B cell (primary cell): Measurements from ENCODE around the gene DTNA. TPM values are rescaled to one million over a fixed set of nuclear protein-coding genes. Genes with fewer than 3 reads are reported as not detected.

Experiments used
- ATAC-seq: fragments of 200-7000 bp; cut with Tn5 transposase; one replicate; pipeline ENCODE4 v1.10.0; 2021; ENCODE audit warnings: low read depth, mild to moderate bottlenecking, moderate number of reproducible peaks, moderate library complexity
- CTCF ChIA-PET: fragments of 350-600 bp; sonication (Branson Sonifier 250); formaldehyde crosslinking; loops from one replicate; lab custom pipeline; 2021; ENCODE audit warnings: antibody characterized with exemption, inconsistent platforms; lab: Charles Lee
- POLR2A ChIA-PET: fragments of 350-600 bp; sonication (Branson Sonifier 250); formaldehyde crosslinking; loops from one replicate; lab custom pipeline; 2021; ENCODE audit warnings: antibody characterized with exemption; lab: Charles Lee
- DNase-seq: peaks from one replicate; pipeline ENCODE4 v3.0.0; 2013
- H2AFZ ChIP-seq: 2 replicates; pipeline ENCODE4 v1.6.1; 2012; ENCODE audit warnings: mild to moderate bottlenecking, low read depth, low read length; ENCODE audit not compliant: insufficient read depth, poor library complexity, severe bottlenecking
- H3K27ac ChIP-seq, 2 donors: 1 replicate in 1 of 2; 2 replicates in 1 of 2; pipeline ENCODE4 v1.5.1; 2012 to 2013; ENCODE audit warnings: low read length in 2 of 2, mild to moderate bottlenecking in 2 of 2, moderate library complexity in 1 of 2
- H3K27me3 ChIP-seq, 4 experiments: fragments of 200-600 bp in 1 of 4; sonication (generic) in 1 of 4; replicated peaks in 1 of 4; 1 replicate in 2 of 4; 2 replicates in 2 of 4; pipeline versions ENCODE4 v1.6.1 to v1.7.0; 2013 to 2016; ENCODE audit warnings: low read length in 3 of 4, mild to moderate bottlenecking in 2 of 4, mixed read lengths in 1 of 4, moderate library complexity in 1 of 4; ENCODE audit not compliant: insufficient read depth in 4 of 4, control insufficient read depth in 3 of 4; ENCODE audit errors: control extremely low read depth in 1 of 4
- H3K36me3 ChIP-seq, 2 experiments: replicated peaks in 1 of 2; 1 replicate in 1 of 2; 2 replicates in 1 of 2; pipeline versions ENCODE4 v1.6.1 to v1.7.1; 2013; ENCODE audit warnings: low read length in 1 of 2; ENCODE audit not compliant: insufficient read depth in 2 of 2, control insufficient read depth in 1 of 2; ENCODE audit errors: control extremely low read depth in 1 of 2, extremely low read depth in 1 of 2
- H3K4me1 ChIP-seq, 2 donors: fragments of 200-600 bp in 1 of 2; sonication (generic) in 1 of 2; 1 replicate in 1 of 2; 2 replicates in 1 of 2; pipeline versions ENCODE4 v1.5.1 to v1.6.1; 2013 to 2017; ENCODE audit warnings: low read length in 2 of 2; ENCODE audit not compliant: control insufficient read depth in 2 of 2, insufficient read depth in 2 of 2
- H3K4me2 ChIP-seq: replicated peaks from 2 replicates; pipeline ENCODE3; 2012; ENCODE audit warnings: mild to moderate bottlenecking, low read depth, low read length; ENCODE audit not compliant: poor library complexity, severe bottlenecking
- H3K4me3 ChIP-seq, 5 experiments: fragments of 200-600 bp in 1 of 5; sonication (generic) in 1 of 5; 1 replicate in 3 of 5; 2 replicates in 2 of 5; pipeline versions ENCODE4 v1.5.1 to v1.7.0; 2011 to 2016; ENCODE audit warnings: low read length in 4 of 5, mild to moderate bottlenecking in 4 of 5, low read depth in 2 of 5, control low read depth in 1 of 5, moderate library complexity in 1 of 5; ENCODE audit not compliant: insufficient read depth in 1 of 5; ENCODE audit errors: control extremely low read depth in 1 of 5, extremely low read depth in 1 of 5
- H3K79me2 ChIP-seq: fragments of 200-600 bp; sonication (generic); one replicate; pipeline ENCODE4 v1.6.0; 2016; ENCODE audit warnings: low read length; ENCODE audit not compliant: control insufficient read depth, insufficient read depth
- H3K9ac ChIP-seq: fragments of 200-600 bp; sonication (generic); 2 replicates; pipeline ENCODE4 v1.6.1; 2017; ENCODE audit warnings: mild to moderate bottlenecking, low read length, moderate library complexity
- H3K9me3 ChIP-seq, 3 donors: one replicate each; pipeline versions ENCODE4 v1.6.1 to v1.7.1; 2013; ENCODE audit warnings: low read length in 2 of 3; ENCODE audit not compliant: control insufficient read depth in 2 of 3, insufficient read depth in 1 of 3; ENCODE audit errors: control extremely low read depth in 1 of 3
- H4K20me1 ChIP-seq: 2 replicates; pipeline ENCODE4 v1.6.0; 2012; ENCODE audit warnings: mild to moderate bottlenecking, low read length; ENCODE audit not compliant: insufficient read depth, control insufficient read depth, poor library complexity, severe bottlenecking
- H3K27ac Mint-ChIP-seq: one replicate; pipeline ENCODE4 v1.8.0; 2021; ENCODE audit warnings: mixed read lengths
- H3K27me3 Mint-ChIP-seq: one replicate; pipeline ENCODE4 v1.8.0; 2021; ENCODE audit warnings: mixed read lengths
- H3K4me1 Mint-ChIP-seq: one replicate; pipeline ENCODE4 v1.8.0; 2021; ENCODE audit warnings: mixed read lengths
- H3K4me3 Mint-ChIP-seq: one replicate; pipeline ENCODE4 v1.8.0; 2021; ENCODE audit warnings: mixed read lengths
- H3K9me3 Mint-ChIP-seq: one replicate; pipeline ENCODE4 v1.8.0; 2022; ENCODE audit warnings: mixed read lengths; ENCODE audit not compliant: insufficient read depth
- CTCF ChIP-seq: fragments of 200-600 bp; IDR thresholded peaks from one replicate; pipeline ENCODE4 v1.8.0; 2022; ENCODE audit warnings: antibody characterized with exemption, mild to moderate bottlenecking
- EZH2 ChIP-seq: IDR thresholded peaks from 2 replicates; pipeline ENCODE4 v1.6.1; 2012; ENCODE audit warnings: borderline replicate concordance, low read depth, mild to moderate bottlenecking, moderate library complexity, low read length; ENCODE audit not compliant: insufficient read depth, poor library complexity, severe bottlenecking
- WGBS: methylation state at CpG from one replicate; pipeline ENCODE4 v1.1.5; 2013; ENCODE audit warnings: missing lambda C conversion rate; ENCODE audit not compliant: insufficient coverage; 5-methylcytosine and 5-hydroxymethylcytosine counted together
- intact Hi-C: fragments of 100-400 bp; cut with micrococcal nuclease; formaldehyde crosslinking; loops from one replicate; pipeline ENCODE4 v1.10.0; 2022
- polyA plus RNA-seq: library from polyadenylated mRNA; depleted of rRNA; stranded (reverse); fragments of >200 nt; gene quantifications from 2 replicates; pipeline ENCODE4 v1.2.3, GENCODE V29; 2012
- total RNA-seq, 2 donors: library from RNA; stranded (reverse); fragments of 120-200 nt in 1 of 2; gene quantifications; 1 replicate in 1 of 2; 2 replicates in 1 of 2; pipeline versions ENCODE4 v1.2.3 to v1.2.4, GENCODE V29; 2013 to 2022

The DTNA gene
- total and polyA plus RNA-seq, 2 donors (not counting 1 experiment from before 2014, with no cell fraction given), result not detected

- no peaks in the 10 kb centered on the region for H3K9me3 ChIP-seq
- Mint-ChIP-seq H3K27me3 (peaks cover 15% of the 10 kb centered on the region), H3K9me3 (no peaks in the 10 kb centered on the region), H3K4me3 (no peak overlapping the region), H3K27ac (no peak overlapping the region), H3K4me1 (no peaks in the 10 kb centered on the region)
- no peak overlapping the region for H3K27ac ChIP-seq
- TF ChIP-seq CTCF (peak; percentile 82), EZH2 (no peak)
- no CpG with 5 or more reads among the region's 4 CpGs for WGBS
- H4K20me1 ChIP-seq, result no peaks in the 10 kb centered on the region
- H3K4me1 ChIP-seq, result no peaks in the 10 kb centered on the region
- CTCF ChIA-PET, result interaction anchor here (1.0 to 3.2 kb wide), 6 partner anchors 9 to 32 kb away, joined by 3 to 20 read pairs (median 4); no protein-coding TSS in a partner anchor
- H2AFZ ChIP-seq, result no peak overlapping the region
- POLR2A ChIA-PET, result no interaction called here
- H3K4me3 ChIP-seq, result no peak overlapping the region
- no peak for ATAC-seq
- intact Hi-C loops, result no loop called here
- no peaks in the 10 kb centered on the region for H3K27me3 ChIP-seq
- no peaks in the 10 kb centered on the region for H3K36me3 ChIP-seq
- H3K79me2 ChIP-seq, result no peaks in the 10 kb centered on the region
- peak; percentile 20 for DNase-seq
- no peak overlapping the region for H3K4me2 ChIP-seq
- no peak overlapping the region for H3K9ac ChIP-seq
These were observed 48.5 kb upstream of the DTNA start for GRCh38 chr18:34661464-34662087.

- no peaks in the 10 kb centered on the region for H3K4me1 ChIP-seq
These were observed 33.1 kb upstream of the DTNA start for GRCh38 chr18:34676816-34677574.

More at GRCh38 chr18:34676816-34677574, 33.1 kb upstream of the DTNA start:
- H3K27me3 ChIP-seq, result no peaks in the 10 kb centered on the region
- no peak overlapping the region for H3K9ac ChIP-seq
- peaks cover 2% of the 10 kb centered on the region for H3K9me3 Mint-ChIP-seq
- no peak overlapping the region for H3K4me3 Mint-ChIP-seq
- intact Hi-C loops, result no loop called here
- H3K27ac Mint-ChIP-seq, result no peak overlapping the region
- no peak for DNase-seq
- no peaks in the 10 kb centered on the region for H3K27me3 Mint-ChIP-seq
- H2AFZ ChIP-seq, result no peak overlapping the region
- POLR2A ChIA-PET, result no interaction called here
- H4K20me1 ChIP-seq, result no peaks in the 10 kb centered on the region
- CTCF ChIA-PET, result no interaction called here
- H3K4me2 ChIP-seq, result no peak overlapping the region
- H3K4me1 Mint-ChIP-seq, result no peaks in the 10 kb centered on the region
- no peak overlapping the region for H3K27ac ChIP-seq
- no peaks in the 10 kb centered on the region for H3K36me3 ChIP-seq
- peaks cover 0 to 1% (median 0%) of the 10 kb centered on the region in 3 donors for H3K9me3 ChIP-seq
- no peak for TF ChIP-seq EZH2
- no peak for TF ChIP-seq CTCF
- H3K4me3 ChIP-seq, result no peak overlapping the region
- 78% methylated on average over 1 of the region's 3 CpGs for WGBS
- no peaks in the 10 kb centered on the region for H3K79me2 ChIP-seq
- ATAC-seq, result no peak
